Adrenal gland (tissue), 5 donors: Measurements from ENCODE around the gene FSTL5.

Experiments
- CTCF ChIP-seq, 6 experiments: fragments of 450-650 bp in 4 of 6; fragments of 200-600 bp in 2 of 6; sonication (generic) in 1 of 6; IDR thresholded peaks; 1 replicate in 5 of 6; 2 replicates in 1 of 6; pipeline versions ENCODE4 v1.5.1 to v1.8.0; 2016 to 2021; ENCODE audit warnings: antibody characterized with exemption in 6 of 6, mild to moderate bottlenecking in 2 of 6, moderate library complexity in 1 of 6
- POLR2A ChIP-seq, 2 donors: fragments of 450-650 bp; IDR thresholded peaks; one replicate each; pipeline ENCODE4 v1.6.1; 2017; ENCODE audit warnings: antibody characterized with exemption in 2 of 2, mild to moderate bottlenecking in 2 of 2, moderate library complexity in 1 of 2
- donor health status: DM: no; HTN: no; CAD: no.

- TF ChIP-seq CTCF (IDR thresholded peaks at IDR 0.05) (no peak), POLR2A (IDR thresholded peaks at IDR 0.05) (no peak)
These were observed 512.2 kb downstream of the FSTL5 start for GRCh38 chr4:161651586-161651985.
